ENCODE measurements around the gene RPGR. TPM values are rescaled to one million over a fixed set of nuclear protein-coding genes. Genes with fewer than 3 reads are reported as not detected.

Gene RPGR
- total RNA-seq, 2 donors from 2014 or later, result 27.8 to 34.7 TPM

GRCh38 chrX:38311743-38312142 lies 15.6 kb downstream of the RPGR start:
- ATAC-seq (no peak), DNase-seq (no peak)
- Mint-ChIP-seq H3K36me3 (ENCODE audit: low read depth) (peaks cover 2% of the 10 kb centered on the region), H3K4me3 (no peak overlapping the region), H3K4me1 (no peaks in the 10 kb centered on the region), H3K27me3 (no peaks in the 10 kb centered on the region), H3K27ac (no peak overlapping the region)
- H3K9me3 ChIP-seq (ENCODE audit: control insufficient read depth, low read length, poor library complexity, severe bottlenecking), result no peaks in the 10 kb centered on the region

DNA sequence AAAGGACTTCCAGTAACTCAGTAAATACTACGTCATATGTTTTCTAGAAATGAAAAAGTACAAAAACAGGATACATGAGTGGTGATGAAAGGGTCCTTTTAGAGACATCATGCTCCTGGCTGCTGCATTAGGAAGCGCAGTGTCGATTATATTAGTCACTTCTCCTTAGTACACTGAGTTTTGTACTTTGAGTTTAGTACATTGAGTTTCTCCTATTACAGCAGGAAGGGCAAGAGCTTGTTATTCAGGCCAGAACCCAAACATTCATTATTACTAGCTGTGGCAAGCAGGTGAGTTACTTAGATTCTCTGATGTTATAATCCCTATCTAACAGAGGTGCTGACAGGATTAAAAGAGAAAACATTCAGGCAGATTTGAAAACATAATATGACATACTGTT lies 21.3 kb downstream of the RPGR start:
- no peaks in the 10 kb centered on the region for H3K9me3 ChIP-seq (ENCODE audit: control insufficient read depth, low read length, poor library complexity, severe bottlenecking)
- H3K4me3 Mint-ChIP-seq, result no peak overlapping the region
- no peak overlapping the region for H3K27ac Mint-ChIP-seq
- H3K27me3 Mint-ChIP-seq, result no peaks in the 10 kb centered on the region
- DNase-seq (no peak), ATAC-seq (no peak)
- H3K4me1 Mint-ChIP-seq, result no peaks in the 10 kb centered on the region
- peaks cover 5% of the 10 kb centered on the region for H3K36me3 Mint-ChIP-seq (ENCODE audit: low read depth)

DNA sequence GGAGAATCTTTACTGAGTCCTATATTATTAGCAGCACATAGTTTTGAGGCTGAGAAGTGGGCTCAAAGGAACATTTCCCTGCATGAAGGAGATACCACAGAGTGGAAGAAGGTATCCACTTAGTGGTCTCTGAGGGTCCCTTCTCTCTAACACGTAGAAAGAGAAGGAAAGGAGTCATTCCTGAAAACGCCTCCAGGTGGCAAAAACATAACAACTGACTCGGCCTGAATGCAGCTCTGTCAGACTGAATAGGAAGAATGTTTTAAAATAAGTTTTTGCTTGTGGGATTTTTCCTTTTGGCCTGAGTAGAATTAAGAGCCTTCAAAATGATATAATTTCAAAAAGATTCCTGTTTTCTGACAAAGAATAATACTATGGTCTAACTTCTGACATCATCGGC lies 23.3 kb downstream of the RPGR start:
- DNase-seq (no peak), ATAC-seq (no peak)
- H3K36me3 Mint-ChIP-seq (ENCODE audit: low read depth), result peaks cover 5% of the 10 kb centered on the region
- H3K27ac Mint-ChIP-seq, result no peak overlapping the region
- no peaks in the 10 kb centered on the region for H3K4me1 Mint-ChIP-seq
- H3K9me3 ChIP-seq (ENCODE audit: control insufficient read depth, low read length, poor library complexity, severe bottlenecking), result no peaks in the 10 kb centered on the region
- H3K27me3 Mint-ChIP-seq, result no peaks in the 10 kb centered on the region
- no peak overlapping the region for H3K4me3 Mint-ChIP-seq

DNA sequence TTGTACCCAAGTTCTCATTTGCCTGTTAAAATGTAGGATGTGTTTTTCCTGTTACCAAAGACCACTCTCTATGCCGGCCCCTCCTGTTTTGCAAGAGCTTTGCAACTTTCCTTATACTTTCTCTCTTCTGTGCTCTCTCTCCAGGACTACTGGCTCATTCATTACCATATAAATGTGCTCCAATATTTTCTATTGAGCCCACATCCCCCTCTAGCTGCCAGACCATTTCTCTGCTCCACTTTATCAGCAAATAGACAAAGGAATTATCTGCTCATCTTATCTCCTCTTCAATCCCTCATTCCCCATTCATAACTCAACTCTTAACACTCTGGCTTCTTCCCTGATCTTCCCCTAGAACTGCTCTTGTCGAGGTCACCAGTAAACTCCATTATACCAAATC lies 33.6 kb downstream of the RPGR start:
- Mint-ChIP-seq H3K27me3 (no peaks in the 10 kb centered on the region), H3K36me3 (ENCODE audit: low read depth) (no peaks in the 10 kb centered on the region), H3K4me1 (no peaks in the 10 kb centered on the region), H3K4me3 (no peak overlapping the region), H3K27ac (no peak overlapping the region)
- no peaks in the 10 kb centered on the region for H3K9me3 ChIP-seq (ENCODE audit: control insufficient read depth, low read length, poor library complexity, severe bottlenecking)
- ATAC-seq (no peak), DNase-seq (no peak)

GRCh38 chrX:38287674-38288073 lies 39.6 kb downstream of the RPGR start:
- H3K27ac Mint-ChIP-seq, result no peak overlapping the region
- H3K27me3 Mint-ChIP-seq, result no peaks in the 10 kb centered on the region
- H3K4me1 Mint-ChIP-seq, result no peaks in the 10 kb centered on the region
- DNase-seq (no peak), ATAC-seq (no peak)
- peaks cover 9% of the 10 kb centered on the region for H3K36me3 Mint-ChIP-seq (ENCODE audit: low read depth)
- H3K9me3 ChIP-seq (ENCODE audit: control insufficient read depth, low read length, poor library complexity, severe bottlenecking), result no peaks in the 10 kb centered on the region
- H3K4me3 Mint-ChIP-seq, result no peak overlapping the region

- ATAC-seq, result no peak
- H3K36me3 Mint-ChIP-seq (ENCODE audit: low read depth), result peaks cover 9% of the 10 kb centered on the region
Measured at GRCh38 chrX:38285649-38286048, 41.7 kb downstream of the RPGR start.

DNA sequence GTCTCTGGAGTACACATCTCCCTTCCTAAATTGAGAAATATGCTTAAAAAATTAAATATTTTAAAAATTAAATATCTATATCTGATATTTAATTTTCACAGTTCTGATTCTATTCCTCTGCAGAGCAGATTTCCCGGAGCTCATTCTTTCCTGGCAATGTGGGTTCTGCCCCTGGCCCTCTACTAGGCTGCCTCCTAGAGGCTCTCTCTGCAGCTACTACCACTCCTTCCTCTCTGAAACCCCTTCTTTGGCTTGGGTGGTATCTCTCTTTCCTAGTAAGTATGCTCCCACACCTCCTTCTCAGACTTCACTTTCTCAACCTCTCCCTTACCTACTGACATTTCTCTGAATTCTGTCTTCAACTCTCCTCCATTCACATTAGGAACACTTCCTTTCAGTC lies 45.3 kb downstream of the RPGR start:
- H3K36me3 Mint-ChIP-seq (ENCODE audit: low read depth), result peaks cover under 1% of the 10 kb centered on the region
- DNase-seq (no peak), ATAC-seq (no peak)
- no peak overlapping the region for H3K27ac Mint-ChIP-seq
- no peaks in the 10 kb centered on the region for H3K9me3 ChIP-seq (ENCODE audit: control insufficient read depth, low read length, poor library complexity, severe bottlenecking)
- no peak overlapping the region for H3K4me3 Mint-ChIP-seq
- H3K27me3 Mint-ChIP-seq, result no peaks in the 10 kb centered on the region
- no peaks in the 10 kb centered on the region for H3K4me1 Mint-ChIP-seq

More at GRCh38 chrX:38285649-38286048, 41.7 kb downstream of the RPGR start:
- H3K9me3 ChIP-seq (ENCODE audit: control insufficient read depth, low read length, poor library complexity, severe bottlenecking), result no peaks in the 10 kb centered on the region
- H3K4me1 Mint-ChIP-seq, result no peaks in the 10 kb centered on the region
- no peaks in the 10 kb centered on the region for H3K27me3 Mint-ChIP-seq
- H3K4me3 Mint-ChIP-seq, result no peak overlapping the region
- H3K27ac Mint-ChIP-seq, result no peak overlapping the region
- no peak for DNase-seq

DNA sequence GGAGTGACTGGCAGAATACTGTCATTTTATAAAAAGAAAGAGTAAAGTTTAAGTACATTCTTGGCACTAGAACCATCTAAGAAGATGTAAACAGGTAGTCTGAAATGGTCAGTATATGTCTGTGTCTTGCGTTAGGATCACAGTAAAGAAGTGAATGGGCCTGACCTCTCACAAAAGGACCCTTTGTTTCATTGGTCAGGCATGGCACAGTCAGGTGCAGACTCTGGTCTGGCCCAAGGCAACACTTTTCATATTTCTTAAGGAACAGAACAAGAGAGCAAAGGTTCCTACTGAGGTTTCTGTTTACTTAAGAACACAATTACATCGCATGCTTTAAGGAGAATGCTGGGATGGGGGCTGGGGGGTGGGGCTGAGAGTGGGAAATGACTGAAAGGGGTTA lies 48.1 kb downstream of the RPGR start:
- no peak for ATAC-seq
- Mint-ChIP-seq H3K36me3 (ENCODE audit: low read depth) (no peaks in the 10 kb centered on the region), H3K27ac (no peak overlapping the region)

DNA sequence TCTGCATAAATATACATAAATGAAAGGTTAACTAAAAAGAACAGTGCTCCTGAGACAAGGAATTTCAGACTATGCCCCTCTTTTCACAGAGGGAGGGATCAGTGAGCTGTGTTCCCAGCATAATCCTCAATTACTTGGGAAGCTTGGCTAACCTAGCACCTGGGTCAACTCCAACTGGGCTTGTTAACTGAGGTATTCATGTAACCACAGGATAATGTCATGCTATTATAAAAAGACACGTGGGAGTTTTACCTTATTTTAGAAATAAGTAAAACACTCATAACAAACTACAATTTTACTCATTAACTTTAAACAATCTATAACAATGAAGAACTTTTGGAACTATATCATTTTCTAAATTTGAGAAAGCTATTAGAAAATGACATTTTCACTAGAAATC lies 48.6 kb downstream of the RPGR start:
- DNase-seq (no peak), ATAC-seq (no peak)
- Mint-ChIP-seq H3K36me3 (ENCODE audit: low read depth) (no peaks in the 10 kb centered on the region), H3K27ac (no peak overlapping the region), H3K4me3 (no peak overlapping the region), H3K4me1 (no peaks in the 10 kb centered on the region), H3K27me3 (no peaks in the 10 kb centered on the region)
- H3K9me3 ChIP-seq (ENCODE audit: control insufficient read depth, low read length, poor library complexity, severe bottlenecking), result no peaks in the 10 kb centered on the region

More for the DNA sequence above, 48.1 kb downstream of the RPGR start:
- Mint-ChIP-seq H3K4me3 (no peak overlapping the region), H3K4me1 (no peaks in the 10 kb centered on the region), H3K27me3 (no peaks in the 10 kb centered on the region)
- DNase-seq, result no peak
- H3K9me3 ChIP-seq (ENCODE audit: control insufficient read depth, low read length, poor library complexity, severe bottlenecking), result no peaks in the 10 kb centered on the region

DNA sequence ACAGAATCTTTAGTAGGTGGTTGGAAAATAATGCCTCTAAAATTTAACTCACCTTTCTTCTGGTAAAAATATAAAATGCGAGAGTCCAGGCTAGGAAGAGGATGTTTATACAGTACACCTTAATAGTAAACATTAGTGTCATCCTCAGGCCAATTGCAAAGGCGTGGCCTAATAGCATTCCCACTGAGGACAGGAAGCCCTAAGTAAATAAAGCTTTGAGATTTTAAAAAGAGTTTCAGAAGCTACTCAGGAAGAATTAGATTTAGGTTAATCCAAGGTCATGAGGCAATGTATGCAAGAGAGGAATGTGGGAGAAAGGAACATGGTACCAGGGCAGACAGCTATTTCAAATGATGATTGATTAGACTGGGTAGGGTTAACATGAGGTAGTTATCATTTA lies 49.5 kb downstream of the RPGR start:
- Mint-ChIP-seq H3K4me3 (no peak overlapping the region), H3K4me1 (no peaks in the 10 kb centered on the region), H3K27me3 (no peaks in the 10 kb centered on the region), H3K27ac (no peak overlapping the region), H3K36me3 (ENCODE audit: low read depth) (no peaks in the 10 kb centered on the region)
- no peak for DNase-seq
- no peaks in the 10 kb centered on the region for H3K9me3 ChIP-seq (ENCODE audit: control insufficient read depth, low read length, poor library complexity, severe bottlenecking)
- no peak for ATAC-seq

DNA sequence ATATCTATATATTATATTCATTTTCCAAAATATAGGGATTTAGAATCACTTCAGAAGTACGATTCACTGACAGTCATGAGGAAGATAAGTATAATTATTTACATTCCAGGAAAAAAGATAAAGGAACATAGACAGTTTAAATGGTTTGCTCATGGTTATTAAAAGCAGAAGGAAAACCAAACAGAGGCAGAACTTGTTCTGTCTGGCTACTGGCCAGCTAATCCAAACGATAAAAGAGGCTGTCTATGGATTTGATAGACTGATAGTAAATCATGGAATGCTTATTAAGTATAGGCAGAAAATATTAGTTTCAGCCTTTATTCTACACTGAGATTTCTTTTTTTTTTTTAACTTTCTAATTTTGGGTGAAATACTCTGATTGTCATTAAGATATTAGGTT lies 50.2 kb downstream of the RPGR start:
- Mint-ChIP-seq H3K27me3 (no peaks in the 10 kb centered on the region), H3K27ac (no peak overlapping the region), H3K4me1 (no peaks in the 10 kb centered on the region), H3K4me3 (no peak overlapping the region), H3K36me3 (ENCODE audit: low read depth) (no peaks in the 10 kb centered on the region)
- ATAC-seq (no peak), DNase-seq (no peak)
- no peaks in the 10 kb centered on the region for H3K9me3 ChIP-seq (ENCODE audit: control insufficient read depth, low read length, poor library complexity, severe bottlenecking)

GRCh38 chrX:38276089-38276488 lies 51.2 kb downstream of the RPGR start:
- Mint-ChIP-seq H3K27me3 (no peaks in the 10 kb centered on the region), H3K4me3 (no peak overlapping the region), H3K36me3 (ENCODE audit: low read depth) (no peaks in the 10 kb centered on the region), H3K27ac (no peak overlapping the region), H3K4me1 (no peaks in the 10 kb centered on the region)
- DNase-seq (no peak), ATAC-seq (no peak)
- no peaks in the 10 kb centered on the region for H3K9me3 ChIP-seq (ENCODE audit: control insufficient read depth, low read length, poor library complexity, severe bottlenecking)

- Mint-ChIP-seq H3K4me3 (no peak overlapping the region), H3K27ac (no peak overlapping the region), H3K4me1 (peaks cover 2% of the 10 kb centered on the region), H3K27me3 (no peaks in the 10 kb centered on the region), H3K36me3 (ENCODE audit: low read depth) (no peaks in the 10 kb centered on the region)
- ATAC-seq, result no peak
- no peak for DNase-seq
- no peaks in the 10 kb centered on the region for H3K9me3 ChIP-seq (ENCODE audit: control insufficient read depth, low read length, poor library complexity, severe bottlenecking)
Measured at GRCh38 chrX:38275615-38276014, 51.7 kb downstream of the RPGR start.

- Mint-ChIP-seq H3K27ac (no peak overlapping the region), H3K4me3 (no peak overlapping the region), H3K4me1 (peaks cover 3% of the 10 kb centered on the region), H3K36me3 (ENCODE audit: low read depth) (no peaks in the 10 kb centered on the region), H3K27me3 (no peaks in the 10 kb centered on the region)
- H3K9me3 ChIP-seq (ENCODE audit: control insufficient read depth, low read length, poor library complexity, severe bottlenecking), result no peaks in the 10 kb centered on the region
- ATAC-seq (no peak), DNase-seq (no peak)
Measured at GRCh38 chrX:38273453-38273852, 53.9 kb downstream of the RPGR start.
